ENCODE results near the gene ECM1.

The ECM1 gene

GRCh38 chr1:150516616-150517015, 8.7 kb downstream of the ECM1 start:
- Histone ChIP-seq H3K4me1 (ENCODE audit: insufficient read depth, low read length) (no peaks in the 10 kb centered on the region), H3K9me3 (ENCODE audit: control insufficient read depth, insufficient read depth, low read length) (no peaks in the 10 kb centered on the region), H3K9ac (ENCODE audit: low read depth, low read length) (peak overlapping the region; percentile 73), H3K36me3 (ENCODE audit: insufficient read depth, low read length) (no peaks in the 10 kb centered on the region)

GRCh38 chr1:150521196-150521968, 13.5 kb downstream of the ECM1 start:
- no peaks in the 10 kb centered on the region for H3K4me1 ChIP-seq (ENCODE audit: insufficient read depth, low read length)
- no peak overlapping the region for H3K9ac ChIP-seq (ENCODE audit: low read depth, low read length)
- no peaks in the 10 kb centered on the region for H3K9me3 ChIP-seq (ENCODE audit: control insufficient read depth, insufficient read depth, low read length)
- no peaks in the 10 kb centered on the region for H3K36me3 ChIP-seq (ENCODE audit: insufficient read depth, low read length)

GRCh38 chr1:150525348-150525747, 17.4 kb downstream of the ECM1 start:
- H3K4me1 ChIP-seq (ENCODE audit: insufficient read depth, low read length), result peaks cover 4% of the 10 kb centered on the region; the same call in 1 of the 2 replicates
- no peak overlapping the region for H3K9ac ChIP-seq (ENCODE audit: low read depth, low read length)
- H3K36me3 ChIP-seq (ENCODE audit: insufficient read depth, low read length), result no peaks in the 10 kb centered on the region
- H3K9me3 ChIP-seq (ENCODE audit: control insufficient read depth, insufficient read depth, low read length), result no peaks in the 10 kb centered on the region

- no peak overlapping the region for H3K9ac ChIP-seq (ENCODE audit: low read depth, low read length)
- peaks cover 12% of the 10 kb centered on the region; the same call in 1 of the 2 replicates for H3K4me1 ChIP-seq (ENCODE audit: insufficient read depth, low read length)
- H3K9me3 ChIP-seq (ENCODE audit: control insufficient read depth, insufficient read depth, low read length), result no peaks in the 10 kb centered on the region
- H3K36me3 ChIP-seq (ENCODE audit: insufficient read depth, low read length), result no peaks in the 10 kb centered on the region
These were observed 20.3 kb downstream of the ECM1 start for GRCh38 chr1:150528196-150528595.

GRCh38 chr1:150529017-150529416, 21.1 kb downstream of the ECM1 start:
- peaks cover 12% of the 10 kb centered on the region; the same call in 1 of the 2 replicates for H3K4me1 ChIP-seq (ENCODE audit: insufficient read depth, low read length)
- H3K36me3 ChIP-seq (ENCODE audit: insufficient read depth, low read length), result no peaks in the 10 kb centered on the region
- H3K9me3 ChIP-seq (ENCODE audit: control insufficient read depth, insufficient read depth, low read length), result no peaks in the 10 kb centered on the region
- H3K9ac ChIP-seq (ENCODE audit: low read depth, low read length), result no peak overlapping the region

- peaks cover 13% of the 10 kb centered on the region; the same call in 1 of the 2 replicates for H3K4me1 ChIP-seq (ENCODE audit: insufficient read depth, low read length)
- no peak overlapping the region for H3K9ac ChIP-seq (ENCODE audit: low read depth, low read length)
- H3K9me3 ChIP-seq (ENCODE audit: control insufficient read depth, insufficient read depth, low read length), result no peaks in the 10 kb centered on the region
- H3K36me3 ChIP-seq (ENCODE audit: insufficient read depth, low read length), result no peaks in the 10 kb centered on the region
These were observed 22.7 kb downstream of the ECM1 start for GRCh38 chr1:150530491-150531159.

GRCh38 chr1:150532860-150533259, 25.0 kb downstream of the ECM1 start:
- H3K9ac ChIP-seq (ENCODE audit: low read depth, low read length), result no peak overlapping the region
- H3K36me3 ChIP-seq (ENCODE audit: insufficient read depth, low read length), result no peaks in the 10 kb centered on the region
- no peaks in the 10 kb centered on the region for H3K9me3 ChIP-seq (ENCODE audit: control insufficient read depth, insufficient read depth, low read length)
- peaks cover 29% of the 10 kb centered on the region; the same call in 1 of the 2 replicates for H3K4me1 ChIP-seq (ENCODE audit: insufficient read depth, low read length)

- Histone ChIP-seq H3K4me1 (ENCODE audit: insufficient read depth, low read length) (peaks cover 34% of the 10 kb centered on the region), H3K9me3 (ENCODE audit: control insufficient read depth, insufficient read depth, low read length) (no peaks in the 10 kb centered on the region), H3K9ac (ENCODE audit: low read depth, low read length) (no peak overlapping the region), H3K36me3 (ENCODE audit: insufficient read depth, low read length) (no peaks in the 10 kb centered on the region)
These were observed 26.1 kb downstream of the ECM1 start for GRCh38 chr1:150534002-150534401.

- H3K9ac ChIP-seq (ENCODE audit: low read depth, low read length), result no peak overlapping the region
- H3K9me3 ChIP-seq (ENCODE audit: control insufficient read depth, insufficient read depth, low read length), result no peaks in the 10 kb centered on the region
- H3K4me1 ChIP-seq (ENCODE audit: insufficient read depth, low read length), result peaks cover 35% of the 10 kb centered on the region
- H3K36me3 ChIP-seq (ENCODE audit: insufficient read depth, low read length), result no peaks in the 10 kb centered on the region
These were observed 27.8 kb downstream of the ECM1 start for GRCh38 chr1:150535511-150536287.

GRCh38 chr1:150536836-150537731, 29.2 kb downstream of the ECM1 start:
- Histone ChIP-seq H3K4me1 (ENCODE audit: insufficient read depth, low read length) (peaks cover 34% of the 10 kb centered on the region), H3K9ac (ENCODE audit: low read depth, low read length) (no peak overlapping the region), H3K9me3 (ENCODE audit: control insufficient read depth, insufficient read depth, low read length) (no peaks in the 10 kb centered on the region), H3K36me3 (ENCODE audit: insufficient read depth, low read length) (no peaks in the 10 kb centered on the region)

- no peaks in the 10 kb centered on the region for H3K9me3 ChIP-seq (ENCODE audit: control insufficient read depth, insufficient read depth, low read length)
- peaks cover 27% of the 10 kb centered on the region for H3K4me1 ChIP-seq (ENCODE audit: insufficient read depth, low read length)
- H3K9ac ChIP-seq (ENCODE audit: low read depth, low read length), result peak overlapping the region; percentile 23; the same call in 1 of the 2 replicates
- H3K36me3 ChIP-seq (ENCODE audit: insufficient read depth, low read length), result no peaks in the 10 kb centered on the region
These were observed 30.1 kb downstream of the ECM1 start for GRCh38 chr1:150537732-150538684.

GRCh38 chr1:150543500-150544143, 35.7 kb downstream of the ECM1 start:
- Histone ChIP-seq H3K9ac (ENCODE audit: low read depth, low read length) (no peak overlapping the region), H3K36me3 (ENCODE audit: insufficient read depth, low read length) (no peaks in the 10 kb centered on the region), H3K9me3 (ENCODE audit: control insufficient read depth, insufficient read depth, low read length) (no peaks in the 10 kb centered on the region), H3K4me1 (ENCODE audit: insufficient read depth, low read length) (peaks cover 5% of the 10 kb centered on the region)

All from ES-I3 (cell line).